Mucosa of descending colon (tissue), 3 donors: ENCODE results near the gene CIT. TPM values are rescaled to one million over a fixed set of nuclear protein-coding genes. Genes with fewer than 3 reads are reported as not detected.

Experiments
- ATAC-seq: fragments of 200-7000 bp; cut with Tn5 transposase; one replicate; pipeline ENCODE4 v1.9.1; 2020; ENCODE audit warnings: mild to moderate bottlenecking, moderate library complexity
- DNase-seq, 3 donors: peaks; one replicate each; pipeline ENCODE4 v3.0.0-alpha.2; 2020
- H3K36me3 ChIP-seq: fragments of 200-600 bp; one replicate; pipeline ENCODE4 v1.8.0; 2021; ENCODE audit warnings: low read depth, mild to moderate bottlenecking
- H3K4me1 ChIP-seq: fragments of 200-600 bp; one replicate; pipeline ENCODE4 v1.8.0; 2021; ENCODE audit warnings: low read depth, mild to moderate bottlenecking
- H3K4me3 ChIP-seq: fragments of 200-600 bp; one replicate; pipeline ENCODE4 v1.8.0; 2021; ENCODE audit warnings: mild to moderate bottlenecking
- H3K9me3 ChIP-seq: fragments of 200-600 bp; one replicate; pipeline ENCODE4 v1.8.0; 2021; ENCODE audit warnings: mild to moderate bottlenecking
- intact Hi-C, 2 donors: fragments of 100-400 bp; cut with DNase I in 1 of 2; cut with micrococcal nuclease in 1 of 2; formaldehyde crosslinking; loops; one replicate each; pipeline versions ENCODE4 v1.11.0 to v1.11.1; 2022; cut with DNase I, micrococcal nuclease
- total RNA-seq, 3 donors: library from RNA; stranded (reverse); fragmentation: NEBNext Ultra II Directional in 2 of 3; extraction: Animal tissue kit (Norgen Biotek cat#: 25700) in 2 of 3; gene quantifications; one replicate each; pipeline versions ENCODE4 v1.2.1 to v1.2.4, GENCODE V29; 2021 to 2023
- TF ChIP-seq, protein P1 (sequence below): fragments of 200-600 bp; IDR thresholded peaks from one replicate; pipeline ENCODE4 v1.8.0; 2022; ENCODE audit warnings: antibody characterized with exemption, mild to moderate bottlenecking
- donor health status: DM: no; HTN: no; CAD: no; lungs with moderate emphysema.
- donor health status: DM: no; HTN: no; CAD: no.
- donor health status: DM: no; HTN: yes; CAD: no.

CIT gene
- total RNA-seq, 3 donors from 2014 or later = 7.5 to 20.5 (median 11.2) TPM

DNA sequence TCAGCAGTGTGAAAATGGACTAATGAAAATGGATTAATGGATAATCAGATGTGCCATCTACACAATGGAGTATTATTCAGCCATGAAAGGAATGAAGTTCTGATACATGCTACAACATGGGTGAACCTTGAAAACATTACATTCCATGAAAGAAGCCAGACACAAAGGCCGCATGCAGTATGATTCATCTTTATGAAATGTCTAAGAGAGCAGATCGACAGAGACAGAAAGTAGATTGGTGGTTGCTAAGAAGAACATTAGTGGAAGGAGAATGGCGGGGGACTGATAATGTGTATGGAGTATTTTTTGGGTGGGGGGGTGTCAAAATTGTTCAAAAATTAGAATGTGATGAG lies 161.9 kb downstream of the CIT start:
- no peaks in the 10 kb centered on the region for H3K9me3 ChIP-seq
- H3K4me1 ChIP-seq = peaks cover 13% of the 10 kb centered on the region
- no peak for DNase-seq
- intact Hi-C loops = no loop called here
- H3K36me3 ChIP-seq = no peaks in the 10 kb centered on the region
- H3K4me3 ChIP-seq = no peak overlapping the region
- TF ChIP-seq, protein P1, sequence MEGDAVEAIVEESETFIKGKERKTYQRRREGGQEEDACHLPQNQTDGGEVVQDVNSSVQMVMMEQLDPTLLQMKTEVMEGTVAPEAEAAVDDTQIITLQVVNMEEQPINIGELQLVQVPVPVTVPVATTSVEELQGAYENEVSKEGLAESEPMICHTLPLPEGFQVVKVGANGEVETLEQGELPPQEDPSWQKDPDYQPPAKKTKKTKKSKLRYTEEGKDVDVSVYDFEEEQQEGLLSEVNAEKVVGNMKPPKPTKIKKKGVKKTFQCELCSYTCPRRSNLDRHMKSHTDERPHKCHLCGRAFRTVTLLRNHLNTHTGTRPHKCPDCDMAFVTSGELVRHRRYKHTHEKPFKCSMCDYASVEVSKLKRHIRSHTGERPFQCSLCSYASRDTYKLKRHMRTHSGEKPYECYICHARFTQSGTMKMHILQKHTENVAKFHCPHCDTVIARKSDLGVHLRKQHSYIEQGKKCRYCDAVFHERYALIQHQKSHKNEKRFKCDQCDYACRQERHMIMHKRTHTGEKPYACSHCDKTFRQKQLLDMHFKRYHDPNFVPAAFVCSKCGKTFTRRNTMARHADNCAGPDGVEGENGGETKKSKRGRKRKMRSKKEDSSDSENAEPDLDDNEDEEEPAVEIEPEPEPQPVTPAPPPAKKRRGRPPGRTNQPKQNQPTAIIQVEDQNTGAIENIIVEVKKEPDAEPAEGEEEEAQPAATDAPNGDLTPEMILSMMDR = no peak
- no peak for ATAC-seq

DNA sequence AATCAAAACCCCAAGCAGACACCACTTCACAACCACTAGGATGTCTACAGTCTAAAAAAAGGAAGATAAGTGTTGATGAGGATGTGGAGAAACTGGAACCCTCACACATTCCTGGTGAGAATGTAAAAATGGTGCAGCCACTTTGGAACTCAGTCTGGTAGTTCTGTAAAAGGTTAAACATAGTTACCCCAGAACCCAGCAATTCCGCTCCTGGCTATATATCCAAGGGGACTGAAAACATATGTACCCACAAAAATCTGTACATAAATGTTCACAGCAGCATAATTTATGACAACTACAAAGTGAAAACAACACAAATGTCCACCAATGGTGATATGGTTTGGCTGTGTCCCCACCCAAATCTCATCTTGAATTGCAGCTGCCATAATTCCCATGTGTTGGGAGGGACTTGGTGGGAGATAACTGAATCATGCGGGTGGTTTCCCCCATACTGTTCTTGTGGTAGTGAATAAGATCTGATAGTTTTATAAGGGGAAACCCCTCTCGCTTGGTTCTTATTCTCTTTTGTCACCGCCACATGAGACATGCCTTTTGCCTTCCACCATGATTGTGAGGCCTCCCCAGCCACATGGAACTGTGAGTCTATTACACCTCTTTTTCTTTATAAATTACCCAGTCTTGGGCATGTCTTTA lies 162.4 kb downstream of the CIT start:
- Histone ChIP-seq H3K4me1 (peaks cover 13% of the 10 kb centered on the region), H3K9me3 (no peaks in the 10 kb centered on the region), H3K4me3 (no peak overlapping the region), H3K36me3 (no peaks in the 10 kb centered on the region)
- ATAC-seq (no peak), DNase-seq (no peak)
- intact Hi-C loops = no loop called here
- TF ChIP-seq, protein P1 = no peak

DNA sequence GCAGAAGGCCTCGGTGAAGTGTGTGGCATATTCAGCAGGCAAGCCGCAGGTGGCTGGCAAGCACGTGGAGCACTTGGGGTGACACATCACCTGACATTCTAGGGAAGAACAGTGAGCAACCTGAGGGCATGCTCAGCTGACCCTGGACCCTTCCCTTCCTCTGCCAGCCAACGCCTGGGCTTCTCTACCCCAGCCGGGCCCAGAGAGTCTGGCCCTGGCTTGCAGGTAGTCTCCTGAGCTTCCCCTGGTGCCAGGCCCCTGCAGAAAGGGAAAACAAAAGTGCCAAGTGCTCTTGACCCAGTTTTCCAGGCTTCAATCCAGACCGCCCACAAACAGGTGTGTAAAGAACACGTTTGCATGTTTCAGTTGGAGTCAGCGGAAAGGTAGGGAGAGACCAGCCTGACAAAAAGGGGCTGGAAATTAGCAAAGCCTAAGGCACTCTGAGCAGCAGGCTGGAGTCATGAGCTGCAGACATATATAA lies 163.5 kb downstream of the CIT start:
- intact Hi-C loops = no loop called here
- Histone ChIP-seq H3K36me3 (no peaks in the 10 kb centered on the region), H3K4me1 (peaks cover 13% of the 10 kb centered on the region), H3K9me3 (no peaks in the 10 kb centered on the region), H3K4me3 (no peak overlapping the region)
- TF ChIP-seq, protein P1 = no peak
- DNase-seq (no peak), ATAC-seq (no peak)

DNA sequence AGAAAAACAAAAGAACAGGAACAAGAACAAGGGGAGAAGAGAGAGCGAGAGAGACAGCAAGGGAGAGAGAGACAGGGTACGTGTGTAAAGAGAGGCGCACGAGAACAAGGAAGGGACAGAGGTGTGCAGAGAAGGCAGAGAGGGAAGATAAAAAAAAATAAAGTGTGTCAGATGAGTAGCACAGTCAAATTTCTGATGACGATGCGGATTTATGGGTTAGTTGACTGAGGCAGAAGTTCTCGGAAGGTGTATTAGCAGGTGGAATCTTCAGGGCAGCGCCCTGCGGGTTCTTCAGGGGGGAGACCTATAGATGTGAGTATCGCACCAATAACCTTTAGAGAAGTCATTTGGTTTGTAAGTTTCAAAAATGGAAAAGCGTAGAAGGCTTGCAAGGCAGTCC lies 164.4 kb downstream of the CIT start:
- intact Hi-C loops = no loop called here
- DNase-seq = no peak
- TF ChIP-seq, protein P1 = no peak
- Histone ChIP-seq H3K36me3 (no peaks in the 10 kb centered on the region), H3K4me3 (no peak overlapping the region), H3K4me1 (peaks cover 13% of the 10 kb centered on the region), H3K9me3 (no peaks in the 10 kb centered on the region)
- no peak for ATAC-seq

DNA sequence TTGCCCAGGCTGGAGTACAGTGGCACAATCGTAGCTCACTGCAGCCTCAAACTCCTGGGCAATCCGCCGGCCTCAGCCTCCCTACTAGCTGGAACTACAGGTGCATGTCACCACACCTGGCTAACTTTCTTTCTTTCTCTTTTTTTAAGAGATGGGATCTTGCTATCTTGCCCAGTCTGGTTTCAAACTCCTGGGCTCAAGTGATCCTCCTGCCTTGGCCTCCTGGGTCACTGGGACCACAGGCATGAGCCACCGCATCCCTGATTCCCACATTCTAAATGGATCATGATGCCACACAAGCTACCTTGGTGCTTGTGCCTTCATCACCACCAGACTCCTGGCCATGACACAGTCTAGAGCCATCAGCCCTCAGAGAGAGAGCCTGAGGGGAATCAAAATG lies 165.4 kb downstream of the CIT start:
- intact Hi-C loops = no loop called here
- TF ChIP-seq, protein P1 = no peak
- no peak for ATAC-seq
- H3K9me3 ChIP-seq = no peaks in the 10 kb centered on the region
- H3K4me3 ChIP-seq = no peak overlapping the region
- DNase-seq = no peak
- H3K36me3 ChIP-seq = no peaks in the 10 kb centered on the region
- H3K4me1 ChIP-seq = peaks cover 7% of the 10 kb centered on the region
